Measurements from ENCODE around the gene SLITRK2. TPM values are rescaled to one million over a fixed set of nuclear protein-coding genes. Genes with fewer than 3 reads are reported as not detected.

Gene SLITRK2
- total RNA-seq, 1 donor from 2014 or later: 0.32 TPM

GRCh38 chrX:145856181-145856580 is 38.6 kb downstream of the SLITRK2 start:
- TF ChIP-seq CTCF (IDR thresholded peaks at IDR 0.05): no peak
- no peak for ATAC-seq
- no peaks in the 10 kb centered on the region for H3K4me1 ChIP-seq
- H3K9me3 ChIP-seq: no peaks in the 10 kb centered on the region
- H3K27me3 ChIP-seq: no peaks in the 10 kb centered on the region
- DNase-seq: no peak
- no peak overlapping the region for H3K4me3 ChIP-seq
- no peaks in the 10 kb centered on the region for H3K36me3 ChIP-seq
- H3K27ac ChIP-seq: no peak overlapping the region
- intact Hi-C loops (cut with DNase I): no loop called here

DNA sequence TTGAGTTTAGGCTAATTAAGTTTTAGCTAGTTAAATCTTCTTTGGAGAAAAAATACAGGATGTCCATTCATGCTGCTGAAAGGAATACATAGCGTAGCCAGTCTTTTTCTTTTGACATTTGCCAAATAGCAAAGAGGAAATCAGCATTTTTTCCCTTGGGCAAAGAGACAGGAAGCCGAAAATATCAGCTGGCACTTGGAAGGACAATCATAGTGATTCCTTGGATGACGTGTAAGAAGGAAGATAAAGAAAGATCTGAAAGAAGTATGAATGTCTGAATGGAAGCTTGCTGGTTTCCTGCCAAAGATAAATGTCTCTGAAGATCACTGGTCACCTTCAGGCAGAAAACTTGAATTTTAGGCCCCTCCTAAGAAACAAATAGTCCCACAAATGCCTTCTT is 44.2 kb downstream of the SLITRK2 start:
- intact Hi-C loops (cut with DNase I): no loop called here
- TF ChIP-seq CTCF (IDR thresholded peaks at IDR 0.05): no peak
- Histone ChIP-seq H3K27me3 (no peaks in the 10 kb centered on the region), H3K36me3 (no peaks in the 10 kb centered on the region), H3K27ac (no peak overlapping the region), H3K9me3 (no peaks in the 10 kb centered on the region), H3K4me3 (no peak overlapping the region), H3K4me1 (no peaks in the 10 kb centered on the region)
- DNase-seq: no peak
- ATAC-seq: no peak

GRCh38 chrX:145865082-145865481 is 47.5 kb downstream of the SLITRK2 start:
- ATAC-seq: peak; percentile 29
- TF ChIP-seq CTCF (IDR thresholded peaks at IDR 0.05): no peak
- intact Hi-C loops (cut with DNase I): no loop called here
- Histone ChIP-seq H3K9me3 (no peaks in the 10 kb centered on the region), H3K4me1 (no peaks in the 10 kb centered on the region), H3K27me3 (no peaks in the 10 kb centered on the region), H3K27ac (no peak overlapping the region), H3K4me3 (no peak overlapping the region), H3K36me3 (no peaks in the 10 kb centered on the region)
- no peak for DNase-seq
